Stomach (tissue), 9 donors: ENCODE measurements around the gene HIPK1. TPM values are rescaled to one million over a fixed set of nuclear protein-coding genes. Genes with fewer than 3 reads are reported as not detected.
"Not testable (repeated sequence)": the region's sequence is repeated elsewhere in the genome, so short reads cannot be mapped to it uniquely, and the experiment has no call there.

Experiments
- DNase-seq, 2 donors: peaks; one replicate each; pipeline versions ENCODE4 v3.0.0 to v3.0.0-alpha.2; 2013 to 2019
- H3K27ac ChIP-seq, 5 donors: fragments of 200-600 bp in 4 of 5; sonication (generic) in 4 of 5; one replicate each; pipeline ENCODE4 v1.5.1; 2013 to 2019; ENCODE audit warnings: mild to moderate bottlenecking in 1 of 5, moderate library complexity in 1 of 5
- H3K27me3 ChIP-seq, 3 donors: fragments of 200-600 bp; sonication (generic); one replicate each; pipeline ENCODE4 v1.5.1; 2017 to 2019; ENCODE audit warnings: mixed run types in 1 of 3
- H3K36me3 ChIP-seq, 4 donors: fragments of 200-600 bp; sonication (generic); 1 replicate in 3 of 4; 2 replicates in 1 of 4; pipeline ENCODE4 v1.5.1; 2016 to 2019
- H3K4me1 ChIP-seq, 4 donors: fragments of 200-600 bp; sonication (generic); one replicate each; pipeline ENCODE4 v1.5.1; 2016 to 2019
- H3K4me3 ChIP-seq, 4 donors: fragments of 200-600 bp; sonication (generic) in 3 of 4; one replicate each; pipeline ENCODE4 v1.5.1; 2016 to 2019; ENCODE audit warnings: mild to moderate bottlenecking in 1 of 4
- H3K9me3 ChIP-seq, 4 donors: fragments of 200-600 bp; sonication (generic); one replicate each; pipeline ENCODE4 v1.5.1; 2016 to 2019
- CTCF ChIP-seq, 7 experiments: fragments of 450-650 bp in 4 of 7; fragments of 200-600 bp in 3 of 7; sonication (generic) in 3 of 7; IDR thresholded peaks; one replicate each; pipeline ENCODE4 v1.5.1; 2016 to 2019; ENCODE audit warnings: antibody characterized with exemption in 7 of 7, control low read depth in 2 of 7, mild to moderate bottlenecking in 1 of 7
- EP300 ChIP-seq: sonication (generic); formaldehyde crosslinking; IDR thresholded peaks from one replicate; pipeline ENCODE4 v1.6.1; 2017; ENCODE audit warnings: antibody characterized with exemption
- POLR2A ChIP-seq, 4 donors: fragments of 450-650 bp; IDR thresholded peaks; one replicate each; pipeline ENCODE4 v1.6.1; 2016; ENCODE audit warnings: antibody characterized with exemption in 4 of 4, control low read depth in 2 of 4, mild to moderate bottlenecking in 1 of 4, moderate library complexity in 1 of 4
- POLR2AphosphoS5 ChIP-seq, 3 donors: sonication (generic); formaldehyde crosslinking; IDR thresholded peaks; one replicate each; pipeline ENCODE4 v1.6.1; 2016; ENCODE audit warnings: antibody characterized with exemption in 3 of 3
- WGBS, 5 donors: extraction: QIAGEN DNeasy Blood & Tissue Kit in 3 of 5; methylation state at CpG; one replicate each; pipeline versions ENCODE4 v1.1.5 to v1.1.7; 2013 to 2018; 5-methylcytosine and 5-hydroxymethylcytosine counted together
- intact Hi-C: fragments of 100-400 bp; cut with DNase I; formaldehyde crosslinking; loops from one replicate; pipeline ENCODE4 v1.15.1; 2023; ENCODE audit warnings: low total_unique reads
- polyA plus RNA-seq, 3 donors: library from polyadenylated mRNA; stranded (reverse); fragments of 200-250 nt; gene quantifications; one replicate each; pipeline ENCODE4 v1.2.3, GENCODE V29; 2013
- total RNA-seq, 5 donors: library from RNA; depleted of rRNA; stranded (reverse); fragments of >200 nt; gene quantifications; one replicate each; pipeline versions ENCODE4 v1.1.0 to v1.2.3, GENCODE V29; 2014 to 2016
- donor health status: healthy with polysubstance abuse.
- donor health status: Bipolar disorder and iron deficiency.
- donor health status: healthy.

Gene HIPK1
- total and polyA plus RNA-seq, 8 donors: 8.7 to 70.3 (median 28.3) TPM

GRCh38 chr1:114003431-114003830, 74.3 kb downstream of the HIPK1 start:
- H3K9me3 ChIP-seq: no peaks in the 10 kb centered on the region
- intact Hi-C loops: no loop called here
- peaks cover 0 to 4% (median 1%) of the 10 kb centered on the region in 4 donors for H3K4me1 ChIP-seq
- no peaks in the 10 kb centered on the region for H3K27me3 ChIP-seq
- H3K27ac ChIP-seq: no peak overlapping the region
- no peak overlapping the region for H3K4me3 ChIP-seq
- peak in 1 of 2 donors; percentile 30 for DNase-seq
- no peaks in the 10 kb centered on the region for H3K36me3 ChIP-seq
- TF ChIP-seq EP300 (no peak), CTCF (IDR thresholded peaks at IDR 0.05) (no peak), POLR2AphosphoS5 (IDR thresholded peaks at IDR 0.05) (no peak), POLR2A (IDR thresholded peaks at IDR 0.05) (no peak)
- 39 to 64% (median 59%) methylated on average over 5 of the region's 5 CpGs for WGBS, 5 donors

GRCh38 chr1:114006825-114007224, 77.7 kb downstream of the HIPK1 start:
- H3K27ac ChIP-seq, DNase-seq, H3K9me3 ChIP-seq, H3K4me3 ChIP-seq, H3K36me3 ChIP-seq, intact Hi-C loops, H3K27me3 ChIP-seq, H3K4me1 ChIP-seq: not testable (repeated sequence)
- WGBS, 5 donors: 78 to 89% (median 82%) methylated on average over 4 of the region's 4 CpGs

- no peak for DNase-seq
- no peaks in the 10 kb centered on the region for H3K9me3 ChIP-seq
- no peak overlapping the region for H3K4me3 ChIP-seq
- H3K4me1 ChIP-seq: no peaks in the 10 kb centered on the region
- H3K36me3 ChIP-seq: no peaks in the 10 kb centered on the region
- no peak overlapping the region for H3K27ac ChIP-seq
- intact Hi-C loops: no loop called here
- TF ChIP-seq CTCF (IDR thresholded peaks at IDR 0.05) (no peak), POLR2AphosphoS5 (IDR thresholded peaks at IDR 0.05) (no peak), POLR2A (IDR thresholded peaks at IDR 0.05) (no peak), EP300 (no peak)
- WGBS, 5 donors: 59 to 69% (median 62%) methylated on average over 2 of the region's 2 CpGs
- no peaks in the 10 kb centered on the region for H3K27me3 ChIP-seq
These were observed 79.4 kb downstream of the HIPK1 start for GRCh38 chr1:114008480-114008941.

- Histone ChIP-seq H3K27ac (no peak overlapping the region), H3K36me3 (no peaks in the 10 kb centered on the region), H3K9me3 (no peaks in the 10 kb centered on the region), H3K4me1 (no peaks in the 10 kb centered on the region), H3K4me3 (no peak overlapping the region), H3K27me3 (no peaks in the 10 kb centered on the region)
- TF ChIP-seq POLR2AphosphoS5 (IDR thresholded peaks at IDR 0.05) (no peak), POLR2A (IDR thresholded peaks at IDR 0.05) (no peak), EP300 (no peak), CTCF (IDR thresholded peaks at IDR 0.05) (no peak)
- intact Hi-C loops: no loop called here
- DNase-seq: no peak
These were observed 79.9 kb downstream of the HIPK1 start for GRCh38 chr1:114008993-114009392.

DNA sequence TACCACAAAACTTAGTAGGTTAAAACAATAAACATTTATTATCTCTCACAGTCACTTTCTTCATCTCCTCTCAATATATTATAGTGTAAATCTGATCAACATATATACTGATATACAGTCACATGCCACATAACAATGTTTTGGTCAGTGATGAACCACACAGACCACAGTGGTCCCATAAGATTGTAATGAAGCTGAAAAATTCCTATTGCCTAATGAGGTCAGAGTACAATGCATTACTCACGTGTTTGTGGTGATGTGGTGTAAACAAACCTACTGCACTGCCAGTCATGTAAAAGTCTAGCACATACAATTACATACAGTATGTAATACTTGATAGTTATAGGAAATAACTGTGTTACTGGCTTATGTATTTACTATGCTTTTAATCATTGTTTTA, 80.3 kb downstream of the HIPK1 start:
- Histone ChIP-seq H3K27me3 (peaks cover 0 to 3% (median 0%) of the 10 kb centered on the region in 3 donors), H3K9me3 (no peaks in the 10 kb centered on the region), H3K4me1 (no peaks in the 10 kb centered on the region), H3K36me3 (no peaks in the 10 kb centered on the region), H3K4me3 (no peak overlapping the region), H3K27ac (no peak overlapping the region)
- no peak for TF ChIP-seq POLR2AphosphoS5 (IDR thresholded peaks at IDR 0.05)
- intact Hi-C loops: no loop called here
- 24 to 50% (median 42%) methylated on average over 1 of the region's 1 CpG for WGBS, 5 donors
- no peak for DNase-seq
